PFSK-1 (cell line): Measurements from ENCODE around the gene GLS.

ENCODE experiments used
- POLR2AphosphoS5 ChIP-seq: IDR thresholded peaks from 2 replicates; pipeline ENCODE4 v1.6.1; 2012; ENCODE audit warnings: low read depth, mild to moderate bottlenecking, control low read depth, low read length, moderate library complexity
- REST ChIP-seq, 2 experiments: IDR thresholded peaks; 2 replicates each; pipeline versions ENCODE4 v1.6.1 to v1.8.0; 2011 to 2012; ENCODE audit warnings: low read depth in 2 of 2, low read length in 2 of 2, control low read depth in 1 of 2, inconsistent platforms in 1 of 2, mild to moderate bottlenecking in 1 of 2, moderate library complexity in 1 of 2; ENCODE audit not compliant: insufficient read depth in 1 of 2
- SIN3A ChIP-seq: IDR thresholded peaks from 2 replicates; pipeline ENCODE4 v1.6.1; 2012; ENCODE audit warnings: mild to moderate bottlenecking, low read length, moderate library complexity, borderline replicate concordance; ENCODE audit not compliant: insufficient read depth

- TF ChIP-seq SIN3A (no peak), REST (IDR thresholded peaks at IDR 0.05; ENCODE audit: insufficient read depth in 1 of 2, low read depth in 2 of 2, low read length in 2 of 2) (no peak), POLR2AphosphoS5 (no peak)
Observed at GRCh38 chr2:190862571-190862991, 18.0 kb upstream of the GLS start.
